ENCODE measurements around the gene C20orf144.

Gene C20orf144

DNA sequence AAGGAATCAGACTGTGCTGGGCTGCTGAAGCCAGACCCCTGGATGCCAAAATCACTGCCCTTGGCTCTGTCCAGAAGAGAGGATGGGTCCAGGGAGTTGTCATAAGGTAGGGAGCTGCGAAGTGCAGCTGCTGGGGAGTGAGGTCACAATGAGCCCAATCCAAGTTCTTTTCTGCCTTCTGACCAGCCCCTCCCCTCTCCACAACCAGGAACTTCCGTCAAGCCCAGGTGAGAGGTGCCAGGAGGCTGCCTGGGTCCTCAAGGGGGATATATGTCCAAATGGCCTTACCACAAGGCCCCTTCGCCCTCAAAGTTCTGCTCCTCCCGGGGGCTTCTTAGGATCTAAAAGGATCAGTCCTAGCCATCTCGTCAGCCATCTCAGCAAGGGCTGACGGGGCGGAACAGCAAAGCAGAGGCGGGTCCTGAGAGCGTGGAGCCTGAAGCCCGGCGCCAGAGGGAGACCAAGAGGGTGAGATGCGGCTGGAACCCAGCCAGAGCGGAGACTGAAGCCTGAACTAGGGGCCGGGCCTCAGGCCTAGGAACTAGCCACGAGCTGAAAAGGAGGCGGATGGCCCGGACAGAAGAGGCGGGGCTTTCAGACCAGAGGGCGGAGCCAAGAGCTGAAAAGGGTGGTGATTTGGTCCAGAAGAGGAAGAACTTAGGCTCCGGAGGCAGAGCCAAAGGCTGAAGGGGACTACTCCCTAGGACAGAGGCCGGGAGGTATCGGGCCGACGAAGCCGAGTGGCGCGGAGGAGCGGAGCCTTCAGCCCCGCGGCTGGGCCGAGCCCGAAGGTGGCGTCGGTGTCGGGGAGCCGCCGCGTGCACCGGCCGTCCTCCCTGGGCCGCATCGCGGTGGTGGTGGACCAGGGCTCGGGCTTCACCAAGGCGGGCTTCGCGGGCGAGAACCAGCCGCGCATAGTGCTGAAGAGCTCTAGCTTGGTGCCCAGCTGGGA is 4.4 kb downstream of the C20orf144 start, which contains the start of gene ACTL10:
Gene ACTL10, plus strand, starts transcription at position 651 of the 952 bp plus-strand sequence. CDS start 555 bp downstream, outside the sequence.
- peak; percentile 83 for DNase-seq

- peak; percentile 45 for DNase-seq
Observed at GRCh38 chr20:33667245-33667675, 5.1 kb downstream of the C20orf144 start.

- DNase-seq = peak; percentile 69
Observed at GRCh38 chr20:33667676-33668465, 5.7 kb downstream of the C20orf144 start.

- DNase-seq = no peak
Observed at GRCh38 chr20:33668466-33669155, 6.5 kb downstream of the C20orf144 start.

DNA sequence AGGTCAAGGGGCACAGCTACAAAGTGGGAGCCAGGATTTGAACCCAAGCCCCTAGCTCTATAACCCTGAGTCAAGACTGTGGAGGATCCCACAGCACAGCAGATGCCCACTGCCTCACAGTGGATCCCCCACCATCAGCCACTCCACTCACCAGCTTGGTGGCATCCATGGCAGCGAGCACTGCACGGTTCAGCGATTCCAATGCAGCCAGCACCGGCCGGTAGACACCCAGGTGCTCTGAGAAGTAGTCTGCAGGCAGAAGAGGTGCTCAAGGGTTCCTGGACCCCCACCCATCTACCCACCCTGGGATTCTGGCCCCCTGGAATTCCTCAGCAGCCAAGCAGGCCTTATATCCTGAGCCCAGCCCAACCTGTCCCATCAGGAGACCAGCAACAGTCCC is 7.1 kb downstream of the C20orf144 start:
- no peak for DNase-seq

- no peak for DNase-seq
Observed at GRCh38 chr20:33669873-33670640, 7.9 kb downstream of the C20orf144 start.

DNA sequence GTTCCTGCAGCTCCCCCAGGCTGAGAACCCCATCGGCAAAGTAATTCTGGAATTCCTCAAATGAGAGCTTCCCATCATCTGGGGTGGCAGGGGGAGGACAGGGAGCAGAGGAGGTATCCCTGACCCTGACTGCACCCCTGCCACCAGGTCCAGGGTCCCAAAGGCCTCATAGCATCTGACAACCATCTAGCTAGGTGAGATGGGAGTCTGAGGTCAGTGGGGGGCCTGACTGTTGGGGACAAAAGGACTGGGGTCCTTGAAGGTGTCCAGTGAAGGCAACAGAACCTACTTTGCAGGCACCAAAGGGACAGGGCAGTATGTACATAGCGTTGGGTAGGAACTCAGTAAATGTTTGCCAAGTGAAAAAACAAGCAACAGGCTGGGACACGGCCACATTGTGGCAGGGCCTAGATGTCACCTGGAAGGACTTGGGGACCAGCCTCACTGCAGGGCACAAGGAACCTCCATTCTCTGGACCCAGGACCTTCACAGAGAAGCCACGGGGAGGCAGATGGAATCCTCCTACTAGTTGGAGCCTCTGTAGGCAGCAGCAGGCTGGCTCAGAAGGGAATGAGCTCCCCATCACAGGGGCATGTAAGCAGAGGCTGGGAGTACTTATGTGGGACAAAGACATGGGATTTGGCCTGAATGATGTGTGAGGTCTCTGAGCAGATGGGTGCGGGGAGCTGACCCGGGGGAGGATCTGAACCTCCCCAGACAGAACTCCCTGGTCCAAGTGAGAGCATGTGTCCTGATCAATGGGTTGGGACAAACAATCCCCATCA is 8.8 kb downstream of the C20orf144 start:
- DNase-seq = no peak

DNA sequence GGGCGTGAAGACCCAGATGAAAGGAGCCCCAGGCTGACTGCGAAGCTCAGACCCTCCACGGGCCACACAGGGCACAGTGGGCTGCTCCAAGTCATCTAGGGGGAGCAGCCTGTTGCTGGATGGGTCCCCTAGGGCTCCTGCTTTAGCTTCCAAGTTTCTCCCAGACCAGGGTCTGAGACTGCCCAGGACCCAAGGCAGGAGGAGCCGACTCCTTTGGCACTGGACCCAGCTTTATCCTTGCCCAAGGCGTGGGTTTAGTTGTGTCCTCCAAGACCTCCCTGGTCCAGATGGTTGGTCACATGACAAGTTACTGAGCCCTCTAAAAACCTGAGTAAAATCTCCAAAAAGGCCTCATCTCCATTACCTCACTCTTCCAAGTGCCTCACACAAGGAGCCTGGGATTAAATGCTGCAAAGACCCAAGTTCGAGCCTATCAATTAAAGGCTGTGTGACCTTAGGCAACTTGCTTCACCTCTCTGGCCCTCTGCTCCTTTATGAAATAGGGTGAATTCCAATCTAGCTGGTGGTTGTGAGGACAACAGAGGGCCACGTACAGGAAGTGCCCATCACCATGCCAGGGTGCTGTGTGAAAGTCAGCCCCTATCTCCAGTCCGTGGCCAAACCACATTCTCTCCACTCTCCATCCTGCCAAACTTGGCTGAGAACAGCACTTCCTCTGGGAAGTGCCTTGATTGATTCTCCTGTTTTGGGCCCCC is 9.6 kb downstream of the C20orf144 start:
- no peak for DNase-seq

DNA sequence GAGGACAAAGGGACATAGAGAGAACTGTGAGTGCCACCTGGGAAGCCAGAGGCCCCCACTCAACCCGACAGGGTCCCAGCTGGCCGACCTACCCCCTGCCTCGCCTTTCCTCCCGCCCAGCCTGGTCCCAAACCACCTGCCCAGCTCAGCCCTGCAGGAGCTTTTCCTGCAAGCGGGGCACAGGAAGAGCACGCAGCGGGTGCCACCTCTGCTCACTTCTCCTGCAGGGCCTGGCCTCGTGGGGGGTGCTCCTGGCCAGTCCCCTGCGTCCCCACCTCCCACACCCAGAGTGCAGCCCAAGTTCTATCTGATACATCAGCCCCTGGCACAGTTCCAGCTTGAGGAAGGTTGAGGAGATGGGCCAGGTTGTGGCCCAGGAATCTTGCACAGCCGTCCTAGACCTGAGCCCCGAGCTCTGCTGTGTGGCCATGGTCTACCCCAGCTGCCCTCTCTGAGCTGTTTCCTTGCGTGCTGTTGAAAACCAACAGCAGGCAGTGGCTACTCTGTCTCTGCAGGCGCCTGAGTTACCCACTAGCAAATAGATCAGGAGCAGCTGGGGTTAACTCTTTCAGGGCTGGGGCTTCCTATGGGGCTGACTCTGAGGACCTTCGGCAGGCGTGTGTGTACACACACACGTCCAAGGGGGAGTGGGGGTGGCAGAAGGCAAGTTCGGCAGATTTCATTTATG is 10.4 kb downstream of the C20orf144 start:
- no peak for DNase-seq

- DNase-seq = no peak
Observed at GRCh38 chr20:33673114-33673409, 10.9 kb downstream of the C20orf144 start.

- no peak for DNase-seq
Observed at GRCh38 chr20:33673410-33674293, 11.5 kb downstream of the C20orf144 start.

DNA sequence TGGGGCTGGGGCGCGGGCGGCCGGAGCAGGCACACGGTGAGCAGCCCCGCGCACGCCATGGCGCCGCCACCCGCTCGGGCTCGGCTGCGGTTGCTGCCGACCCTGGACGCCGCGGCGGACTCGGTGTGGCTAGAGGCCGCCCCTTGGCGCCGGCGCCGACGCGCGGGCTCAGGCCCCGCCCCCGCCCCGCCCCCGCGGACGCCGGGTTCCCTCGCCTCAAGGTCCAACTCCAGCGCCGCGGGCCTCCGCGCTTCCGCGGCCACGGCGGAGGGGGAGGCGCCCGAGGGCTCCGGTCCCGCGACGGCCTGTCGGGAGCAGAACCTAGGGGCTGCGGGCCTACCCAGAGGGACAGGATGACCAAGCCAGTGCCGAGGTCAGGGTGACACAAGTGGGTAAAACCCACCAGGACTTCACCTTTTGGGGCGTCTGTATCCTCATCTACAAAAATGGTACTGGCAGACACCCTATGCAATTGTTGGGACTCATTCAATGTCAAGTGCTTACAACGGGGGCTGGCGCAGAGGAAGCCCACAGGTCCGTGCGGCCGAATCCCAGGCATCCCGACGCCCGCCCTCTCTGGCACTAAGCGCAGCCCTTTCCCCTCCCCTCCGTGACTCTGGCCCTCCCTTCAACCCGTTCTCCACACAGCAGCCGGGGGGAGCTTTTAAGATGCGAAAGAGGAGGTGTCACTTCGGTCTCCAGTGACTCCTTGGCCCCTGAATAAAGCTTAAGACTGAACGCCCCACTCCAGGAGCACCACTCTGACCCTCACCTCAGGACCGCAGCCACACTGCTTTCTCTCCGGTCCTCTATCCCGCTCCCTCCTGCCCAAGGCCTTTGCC is 12.4 kb downstream of the C20orf144 start, which contains the start of gene NECAB3:
Gene NECAB3, minus strand, starts transcription at position 135 of the 842 bp plus-strand sequence. Its CDS starts 76 bp downstream, at position 59.
- DNase-seq = peak; percentile 67

DNA sequence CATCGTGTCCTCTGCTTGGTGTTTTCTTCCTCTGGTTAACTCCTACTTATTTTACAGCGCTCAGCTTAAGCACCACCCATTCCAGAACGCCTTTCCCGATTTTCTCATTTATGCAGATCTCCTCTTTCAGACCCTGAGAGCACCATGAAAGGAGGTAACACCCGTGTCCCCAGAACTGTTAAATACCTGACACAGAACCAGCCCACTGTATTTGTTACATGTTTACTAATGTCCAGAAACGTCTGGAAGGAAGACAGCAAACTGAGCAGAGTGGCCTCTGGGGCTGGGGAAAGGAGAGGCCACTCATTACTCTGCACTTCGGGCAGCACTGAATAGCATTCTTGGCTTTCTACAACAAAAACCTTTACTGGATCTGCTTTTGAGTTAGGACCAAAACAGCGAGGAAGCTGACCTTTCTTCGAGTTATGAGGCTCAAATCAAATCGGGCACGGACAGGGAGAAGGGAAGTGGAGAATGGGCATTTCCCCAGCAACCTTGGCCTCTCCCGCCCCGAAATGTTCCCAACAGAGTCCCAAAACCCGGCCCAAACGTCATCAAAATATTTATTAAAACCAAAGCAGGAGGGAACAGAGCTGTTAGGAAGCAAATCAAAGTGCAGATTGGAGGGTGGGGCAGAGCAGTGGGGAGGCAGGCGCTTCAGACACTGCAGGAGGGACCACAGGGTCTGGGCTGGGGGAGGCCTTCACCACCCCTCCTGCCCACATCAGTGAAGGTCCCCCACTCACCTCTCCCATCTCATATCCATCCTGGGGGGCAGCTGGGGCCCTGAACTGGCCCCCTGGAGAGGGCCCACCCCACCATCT is 13.2 kb downstream of the C20orf144 start:
- DNase-seq = no peak

DNA sequence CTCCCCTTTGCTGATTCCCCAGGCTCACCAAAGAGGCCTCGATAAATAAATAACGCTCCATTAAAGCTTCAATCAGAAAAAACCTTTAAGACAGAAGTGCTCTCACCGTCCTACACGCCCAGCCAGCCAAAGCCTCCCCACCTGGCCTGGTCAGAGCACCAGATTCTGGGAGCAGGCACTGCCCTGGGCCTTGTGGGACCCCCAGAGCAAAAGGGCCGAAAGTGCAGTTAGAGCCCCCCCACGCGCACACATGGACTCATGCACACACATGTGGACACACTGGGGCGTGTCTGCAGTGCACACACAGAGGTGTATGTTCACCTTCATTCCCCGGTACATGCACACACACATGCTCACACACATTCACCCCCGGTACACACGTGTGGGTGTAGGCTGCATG is 14.0 kb downstream of the C20orf144 start:
- no peak for DNase-seq

DNA sequence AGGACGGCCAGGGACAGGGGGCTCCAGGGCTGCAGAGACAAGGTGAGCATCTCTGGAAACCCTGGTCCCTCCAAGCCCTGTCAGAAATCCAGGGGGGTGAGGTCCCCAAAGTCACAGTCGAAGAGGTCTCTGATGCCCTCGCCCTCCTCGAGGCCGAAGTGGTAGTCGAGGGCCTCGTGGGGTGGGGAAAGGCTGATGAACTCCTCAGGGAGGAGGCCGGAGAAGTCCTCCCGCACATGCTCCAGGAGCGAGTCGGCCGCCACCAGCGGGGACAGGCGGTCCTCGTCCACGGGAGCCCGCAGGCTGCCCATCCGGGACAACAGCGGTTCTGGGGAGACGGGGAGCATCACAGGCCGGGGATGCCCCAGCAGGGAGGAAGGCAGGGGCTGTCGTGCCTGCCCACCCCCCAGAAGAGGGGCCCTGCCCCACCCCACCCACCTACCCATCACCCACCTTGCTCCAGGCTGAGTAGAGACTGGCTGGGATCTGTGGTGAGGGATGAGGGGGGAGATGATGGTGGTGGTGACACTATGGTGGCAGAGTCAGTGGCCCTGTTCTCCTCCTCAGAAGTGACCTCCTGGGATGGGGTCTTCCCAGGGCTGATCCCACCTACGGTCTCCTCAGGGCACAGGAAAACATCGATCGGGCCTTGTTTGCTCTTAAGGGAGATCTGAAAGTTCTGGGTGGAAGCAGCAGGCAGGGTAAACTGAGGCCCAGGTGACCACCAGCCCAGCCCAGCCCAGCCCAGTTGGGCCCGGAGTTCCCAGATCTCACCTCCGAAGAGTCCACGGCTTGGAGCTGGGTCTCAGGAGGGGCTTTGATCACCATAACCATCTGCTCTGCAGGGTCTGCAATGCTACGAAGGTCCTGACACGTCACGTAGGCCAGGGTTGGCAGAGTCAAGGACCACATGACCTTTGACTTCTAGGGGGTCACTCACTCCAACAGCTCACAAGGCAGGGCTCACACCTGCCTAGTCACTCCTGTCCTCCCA is 14.8 kb downstream of the C20orf144 start:
- DNase-seq = no peak

Measured in stimulated activated CD4-positive, alpha-beta T cell treated with anti-CD3 and anti-CD28 coated beads, Interleukin-12 subunit alpha, Interleukin-12 subunit beta, amount 100 ng/mL, for 4 hours (primary cell).